A549 (cell line): Measurements from ENCODE around the gene PKP4. TPM values are rescaled to one million over a fixed set of nuclear protein-coding genes. Genes with fewer than 3 reads are reported as not detected.

Experiments used
- ATAC-seq, 2 experiments: fragments of 200-7000 bp in 1 of 2; fragments of >200 bp in 1 of 2; cut with Nextera tagmentation in 1 of 2; cut with Tn5 transposase in 1 of 2; 3 replicates each; pipeline versions ENCODE4 v1.8.0 to v1.9.1; 2018 to 2020; ENCODE audit warnings: mild to moderate bottlenecking in 1 of 2, moderate library complexity in 1 of 2
- CTCF ChIA-PET: fragments of 300-600 bp; sonication (Branson Sonifier 250); formaldehyde crosslinking; extraction: SDS; loops from one replicate; lab custom pipeline; 2021; ENCODE audit warnings: antibody characterized with exemption, inconsistent platforms; lab: Yijun Ruan, JAX
- POLR2A ChIA-PET: fragments of 350-600 bp; formaldehyde crosslinking; extraction: SDS; loops from one replicate; lab custom pipeline; 2021; ENCODE audit warnings: antibody characterized with exemption, inconsistent platforms; lab: Yijun Ruan, JAX
- DNase-seq, 2 experiments: peaks; one replicate each; pipeline versions ENCODE4 v3.0.0 to v3.0.0-alpha.2; 2011 to 2016; ENCODE audit warnings: low read depth in 1 of 2, low spot score in 1 of 2
- FAIRE-seq: peaks from 2 replicates; lab custom pipeline; 2011; peaks lifted over from hg19 to GRCh38; lab: Jason Lieb, UNC
- H3K27ac ChIP-seq, 2 experiments: fragments of >200 bp; sonication (Bioruptor Twin); formaldehyde crosslinking; 3 replicates each; pipeline ENCODE4 v1.5.1; 2016 to 2017
- H3K4me1 ChIP-seq: fragments of >200 bp; sonication (Bioruptor Twin); formaldehyde crosslinking; 3 replicates; pipeline ENCODE4 v1.6.1; 2016
- H3K4me2 ChIP-seq: fragments of >200 bp; sonication (Bioruptor Twin); formaldehyde crosslinking; 3 replicates; pipeline ENCODE4 v1.6.1; 2016
- H3K4me3 ChIP-seq: fragments of >200 bp; sonication (Bioruptor Twin); formaldehyde crosslinking; 3 replicates; pipeline ENCODE4 v1.5.1; 2016
- H3K9me3 ChIP-seq: fragments of >200 bp; sonication (Bioruptor Twin); formaldehyde crosslinking; 3 replicates; pipeline ENCODE4 v1.6.1; 2016
- CBX2 ChIP-seq: fragments of 200-600 bp; sonication (generic); IDR thresholded peaks from 2 replicates; pipeline ENCODE4 v1.6.1; 2016; ENCODE audit warnings: low read depth, mild to moderate bottlenecking, borderline replicate concordance
- CEBPB ChIP-seq, 2 experiments: fragments of >200 bp in 1 of 2; sonication (Bioruptor Twin) in 1 of 2; formaldehyde crosslinking in 1 of 2; IDR thresholded peaks; 2 replicates each; pipeline ENCODE4 v1.6.1; 2012 to 2016
- CHD2 ChIP-seq: fragments of 150-350 bp; IDR thresholded peaks from 2 replicates; pipeline ENCODE4 v1.6.1; 2014; ENCODE audit warnings: low read length; ENCODE audit not compliant: partially characterized antibody
- EHF ChIP-seq: fragments of 250-450 bp; sonication (Bioruptor Pico); IDR thresholded peaks from 2 replicates; pipeline ENCODE4 v1.5.0; 2020; ENCODE audit warnings: mild to moderate bottlenecking
- FOSB ChIP-seq: fragments of 250-450 bp; sonication (Bioruptor Pico); IDR thresholded peaks from 2 replicates; pipeline ENCODE4 v1.5.0; 2020; ENCODE audit warnings: mild to moderate bottlenecking, moderate library complexity
- FOSL2 ChIP-seq, 2 experiments: fragments of 450-650 bp in 1 of 2; fragments of >200 bp in 1 of 2; sonication (Bioruptor Twin) in 1 of 2; formaldehyde crosslinking; IDR thresholded peaks; 2 replicates each; pipeline versions ENCODE4 v1.5.0 to v1.6.1; 2016 to 2020; ENCODE audit warnings: mild to moderate bottlenecking in 1 of 2, moderate library complexity in 1 of 2
- FOXS1 ChIP-seq: fragments of 250-450 bp; sonication (Bioruptor Pico); IDR thresholded peaks from 2 replicates; pipeline ENCODE4 v1.5.0; 2020; ENCODE audit warnings: mild to moderate bottlenecking, moderate library complexity
- HOXA7 ChIP-seq: fragments of 250-450 bp; sonication (Bioruptor Pico); IDR thresholded peaks from 2 replicates; pipeline ENCODE4 v1.5.0; 2020; ENCODE audit warnings: mild to moderate bottlenecking, moderate library complexity
- HOXB13 ChIP-seq: fragments of 250-450 bp; sonication (Bioruptor Pico); IDR thresholded peaks from 2 replicates; pipeline ENCODE4 v1.5.0; 2020; ENCODE audit warnings: low read depth, mild to moderate bottlenecking, moderate library complexity
- JUN ChIP-seq, 2 experiments: fragments of >200 bp; sonication (Bioruptor Twin); formaldehyde crosslinking; IDR thresholded peaks; 2 replicates in 1 of 2; 3 replicates in 1 of 2; pipeline ENCODE4 v1.6.1; 2016 to 2017
- JUNB ChIP-seq: fragments of >200 bp; sonication (Bioruptor Twin); formaldehyde crosslinking; IDR thresholded peaks from 2 replicates; pipeline ENCODE4 v1.6.1; 2016
- KDM1A ChIP-seq: fragments of 200-600 bp; sonication (generic); IDR thresholded peaks from 2 replicates; pipeline ENCODE4 v1.6.1; 2016; ENCODE audit warnings: low read depth, mild to moderate bottlenecking
- MAFK ChIP-seq: fragments of 450-650 bp; IDR thresholded peaks from 2 replicates; pipeline ENCODE4 v1.6.1; 2014; ENCODE audit not compliant: partially characterized antibody
- MYC ChIP-seq: IDR thresholded peaks from 2 replicates; pipeline ENCODE4 v1.6.1; 2012; ENCODE audit warnings: mild to moderate bottlenecking, inconsistent platforms, low read length, improper control_type of control experiment, borderline replicate concordance
- POLR2AphosphoS2 ChIP-seq: conservative IDR thresholded peaks from 2 replicates; pipeline ENCODE4 v1.6.1; 2012; ENCODE audit warnings: low read length, improper control_type of control experiment, inconsistent platforms
- RARB ChIP-seq: fragments of 250-450 bp; sonication (Bioruptor Pico); IDR thresholded peaks from 2 replicates; pipeline ENCODE4 v1.8.0; 2021; ENCODE audit warnings: mild to moderate bottlenecking, moderate library complexity
- RCOR1 ChIP-seq: fragments of 150-350 bp; IDR thresholded peaks from 2 replicates; pipeline ENCODE4 v1.6.1; 2014; ENCODE audit warnings: antibody characterized with exemption, low read length, low read depth
- RFX5 ChIP-seq: fragments of 450-650 bp; IDR thresholded peaks from 2 replicates; pipeline ENCODE4 v1.7.1; 2014; ENCODE audit warnings: antibody characterized with exemption, mild to moderate bottlenecking, moderate library complexity
- SMC3 ChIP-seq: fragments of >200 bp; sonication (Bioruptor Twin); formaldehyde crosslinking; IDR thresholded peaks from 3 replicates; pipeline ENCODE4 v1.6.1; 2018; ENCODE audit warnings: inconsistent platforms
- TFCP2L1 ChIP-seq: fragments of 250-450 bp; sonication (Bioruptor Pico); IDR thresholded peaks from 2 replicates; pipeline ENCODE4 v1.5.0; 2021; ENCODE audit warnings: mild to moderate bottlenecking
- TP53 ChIP-seq: fragments of 250-450 bp; sonication (Bioruptor Pico); IDR thresholded peaks from 2 replicates; pipeline ENCODE4 v1.5.0; 2021; ENCODE audit warnings: mild to moderate bottlenecking, moderate library complexity
- ZNF302 ChIP-seq: fragments of 250-450 bp; sonication (Bioruptor Pico); IDR thresholded peaks from 2 replicates; pipeline ENCODE4 v1.9.0; 2021; ENCODE audit warnings: inconsistent platforms, mild to moderate bottlenecking, moderate library complexity
- WGBS: methylation state at CpG from one replicate; pipeline ENCODE4 v1.1.6; 2017; ENCODE audit errors: missing lambda C conversion rate; 5-methylcytosine and 5-hydroxymethylcytosine counted together
- polyA plus RNA-seq, 4 experiments: library from polyadenylated mRNA; depleted of rRNA in 3 of 4; stranded (reverse); fragments of >200 nt; fragmentation: RNase III in 1 of 4; extraction: RNeasy Plus Mini Kit Qiagen cat#74134 plus additional on column Dnase treatment in 1 of 4; gene quantifications; 2 replicates in 3 of 4; 3 replicates in 1 of 4; pipeline ENCODE4 v1.2.3, GENCODE V29; 2011 to 2017
- TF ChIP-seq, protein P1 (sequence below): IDR thresholded peaks from 2 replicates; pipeline ENCODE4 v1.6.1; 2012; ENCODE audit warnings: low read depth, borderline replicate concordance
- TF ChIP-seq, protein P2 (sequence below): fragments of >200 bp; sonication (Bioruptor Twin); formaldehyde crosslinking; IDR thresholded peaks from 2 replicates; pipeline ENCODE4 v1.6.1; 2016
- TF ChIP-seq, protein P3 (sequence below): fragments of 450-650 bp; IDR thresholded peaks from 2 replicates; pipeline ENCODE4 v1.6.1; 2014; ENCODE audit warnings: antibody characterized with exemption
- TF ChIP-seq, protein P4 (sequence below): fragments of 150-350 bp; IDR thresholded peaks from 2 replicates; pipeline ENCODE4 v1.6.1; 2014; ENCODE audit warnings: low read depth, mild to moderate bottlenecking, low read length
- TF ChIP-seq, protein P5 (sequence below): fragments of 250-450 bp; sonication (Bioruptor Pico); IDR thresholded peaks from 2 replicates; pipeline ENCODE4 v1.5.0; 2020; ENCODE audit warnings: low read depth, mild to moderate bottlenecking, moderate library complexity
- TF ChIP-seq, protein P6 (sequence below): IDR thresholded peaks from 2 replicates; pipeline ENCODE4 v1.6.1; 2012
- TF ChIP-seq, protein P7 (sequence below): IDR thresholded peaks from 2 replicates; pipeline ENCODE4 v1.6.1; 2012

PKP4 gene
- polyA plus RNA-seq, 2 of the 4 experiments (the other 2 are of a cell fraction), result 27.0 to 56.6 TPM

DNA sequence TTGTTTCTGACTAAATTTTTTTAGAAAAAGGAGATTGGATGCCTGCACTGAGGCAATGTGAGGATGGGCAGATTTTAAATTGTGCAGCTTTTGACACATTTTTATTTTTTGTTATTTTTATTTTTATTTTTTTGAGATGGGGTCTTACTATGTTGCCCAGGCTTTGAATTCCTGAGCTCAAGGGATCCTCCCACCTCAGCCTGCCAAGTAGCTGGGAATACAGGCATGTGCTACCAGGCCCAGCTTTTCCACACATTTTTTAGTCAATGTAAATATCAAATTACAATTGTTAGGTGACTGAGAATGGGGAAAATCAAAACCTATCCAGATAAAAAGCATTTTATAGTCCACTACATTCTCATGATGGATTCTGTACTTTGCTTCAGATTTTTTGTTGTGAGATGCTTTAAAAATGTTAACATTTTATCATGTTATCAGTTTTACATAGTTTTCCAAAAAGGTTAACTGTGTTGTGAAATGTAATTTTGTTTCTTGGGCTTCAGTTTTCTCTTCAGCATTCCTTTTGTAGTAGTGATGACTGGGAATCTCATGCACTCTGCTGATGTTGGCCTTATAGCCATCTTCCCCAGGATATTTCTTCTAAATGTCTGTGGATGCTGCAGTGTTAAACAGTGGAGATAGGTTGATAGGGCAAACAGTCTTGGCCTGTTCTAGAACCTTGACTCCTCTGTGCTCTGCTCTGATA is 41.4 kb downstream of the PKP4 start:
- Histone ChIP-seq H3K4me3 (no peak overlapping the region), H3K4me1 (peaks cover 99% of the 10 kb centered on the region), H3K4me2 (peak overlapping the region; percentile 92), H3K27ac (peak overlapping the region; percentile 66 to 79; a peak in 5 of 6 replicates), H3K9me3 (no peaks in the 10 kb centered on the region)
- FAIRE-seq (no peak), ATAC-seq (peak in 1 of 2 experiments; percentile 11; a peak in 3 of 6 replicates), DNase-seq (no peak)
- POLR2A ChIA-PET, result no interaction called here
- TF ChIP-seq FOSB (CRISPR knock-in tag), result no peak
- TF ChIP-seq KDM1A, result no peak
- no peak for TF ChIP-seq FOXS1 (CRISPR knock-in tag)
- TF ChIP-seq, protein P1, sequence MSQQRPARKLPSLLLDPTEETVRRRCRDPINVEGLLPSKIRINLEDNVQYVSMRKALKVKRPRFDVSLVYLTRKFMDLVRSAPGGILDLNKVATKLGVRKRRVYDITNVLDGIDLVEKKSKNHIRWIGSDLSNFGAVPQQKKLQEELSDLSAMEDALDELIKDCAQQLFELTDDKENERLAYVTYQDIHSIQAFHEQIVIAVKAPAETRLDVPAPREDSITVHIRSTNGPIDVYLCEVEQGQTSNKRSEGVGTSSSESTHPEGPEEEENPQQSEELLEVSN, result no peak
- TF ChIP-seq, protein P2, sequence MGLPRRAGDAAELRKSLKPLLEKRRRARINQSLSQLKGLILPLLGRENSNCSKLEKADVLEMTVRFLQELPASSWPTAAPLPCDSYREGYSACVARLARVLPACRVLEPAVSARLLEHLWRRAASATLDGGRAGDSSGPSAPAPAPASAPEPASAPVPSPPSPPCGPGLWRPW, result no peak
- TF ChIP-seq ZNF302 (CRISPR knock-in tag), result no peak
- TF ChIP-seq SMC3, result no peak
- TF ChIP-seq POLR2AphosphoS2, result no peak
- TF ChIP-seq MAFK, result no peak
- TF ChIP-seq HOXA7 (CRISPR knock-in tag), result no peak
- TF ChIP-seq, protein P3, sequence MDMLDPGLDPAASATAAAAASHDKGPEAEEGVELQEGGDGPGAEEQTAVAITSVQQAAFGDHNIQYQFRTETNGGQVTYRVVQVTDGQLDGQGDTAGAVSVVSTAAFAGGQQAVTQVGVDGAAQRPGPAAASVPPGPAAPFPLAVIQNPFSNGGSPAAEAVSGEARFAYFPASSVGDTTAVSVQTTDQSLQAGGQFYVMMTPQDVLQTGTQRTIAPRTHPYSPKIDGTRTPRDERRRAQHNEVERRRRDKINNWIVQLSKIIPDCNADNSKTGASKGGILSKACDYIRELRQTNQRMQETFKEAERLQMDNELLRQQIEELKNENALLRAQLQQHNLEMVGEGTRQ, result no peak
- no peak for TF ChIP-seq CEBPB (IDR thresholded peaks at IDR 0.05)
- no peak for TF ChIP-seq RFX5
- TF ChIP-seq, protein P4, sequence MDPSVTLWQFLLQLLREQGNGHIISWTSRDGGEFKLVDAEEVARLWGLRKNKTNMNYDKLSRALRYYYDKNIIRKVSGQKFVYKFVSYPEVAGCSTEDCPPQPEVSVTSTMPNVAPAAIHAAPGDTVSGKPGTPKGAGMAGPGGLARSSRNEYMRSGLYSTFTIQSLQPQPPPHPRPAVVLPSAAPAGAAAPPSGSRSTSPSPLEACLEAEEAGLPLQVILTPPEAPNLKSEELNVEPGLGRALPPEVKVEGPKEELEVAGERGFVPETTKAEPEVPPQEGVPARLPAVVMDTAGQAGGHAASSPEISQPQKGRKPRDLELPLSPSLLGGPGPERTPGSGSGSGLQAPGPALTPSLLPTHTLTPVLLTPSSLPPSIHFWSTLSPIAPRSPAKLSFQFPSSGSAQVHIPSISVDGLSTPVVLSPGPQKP, result no peak
- TF ChIP-seq RCOR1, result no peak
- CTCF ChIA-PET, result interaction anchor here (1.3 kb wide), 1 partner anchor 41 kb away, joined by 5 read pairs; the partner anchor contains the start of genes CCDC148 and PKP4

DNA sequence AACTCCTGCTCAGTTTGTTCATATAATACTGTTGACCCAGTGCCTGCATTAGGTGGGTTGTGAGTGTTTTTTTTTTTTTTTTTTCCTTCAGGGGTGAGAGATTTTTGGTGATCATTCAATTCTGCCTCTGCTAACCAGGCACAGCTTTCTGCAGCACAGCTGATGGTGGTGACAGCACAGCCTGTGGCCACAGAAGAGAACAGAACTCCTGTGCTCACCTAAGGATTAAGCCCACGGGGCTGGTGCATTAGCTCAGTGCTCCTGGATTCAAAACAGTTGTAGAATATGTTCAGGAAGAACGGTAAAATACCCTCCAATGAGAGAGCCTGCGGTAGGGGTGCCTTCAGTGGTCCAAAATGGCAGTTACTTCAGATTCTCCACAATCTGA is 42.0 kb downstream of the PKP4 start:
- ChIA-PET CTCF (no interaction called here), POLR2A (no interaction called here)
- Histone ChIP-seq H3K4me1 (peaks cover 100% of the 10 kb centered on the region), H3K9me3 (no peaks in the 10 kb centered on the region), H3K4me2 (peak overlapping the region; percentile 92; the same call in 2 of the 3 replicates), H3K27ac (peak overlapping the region in 1 of 2 experiments; percentile 79; a peak in 3 of 6 replicates), H3K4me3 (no peak overlapping the region)
- no peak for DNase-seq
- FAIRE-seq, result no peak
- peak; percentile 30 to 54; a peak in 2 of 6 replicates for ATAC-seq
- WGBS, result 77% methylated on average over 3 of the region's 3 CpGs
- TF ChIP-seq, protein P5, sequence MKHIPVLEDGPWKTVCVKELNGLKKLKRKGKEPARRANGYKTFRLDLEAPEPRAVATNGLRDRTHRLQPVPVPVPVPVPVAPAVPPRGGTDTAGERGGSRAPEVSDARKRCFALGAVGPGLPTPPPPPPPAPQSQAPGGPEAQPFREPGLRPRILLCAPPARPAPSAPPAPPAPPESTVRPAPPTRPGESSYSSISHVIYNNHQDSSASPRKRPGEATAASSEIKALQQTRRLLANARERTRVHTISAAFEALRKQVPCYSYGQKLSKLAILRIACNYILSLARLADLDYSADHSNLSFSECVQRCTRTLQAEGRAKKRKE (CRISPR knock-in tag), result no peak
- TF ChIP-seq, protein P6, sequence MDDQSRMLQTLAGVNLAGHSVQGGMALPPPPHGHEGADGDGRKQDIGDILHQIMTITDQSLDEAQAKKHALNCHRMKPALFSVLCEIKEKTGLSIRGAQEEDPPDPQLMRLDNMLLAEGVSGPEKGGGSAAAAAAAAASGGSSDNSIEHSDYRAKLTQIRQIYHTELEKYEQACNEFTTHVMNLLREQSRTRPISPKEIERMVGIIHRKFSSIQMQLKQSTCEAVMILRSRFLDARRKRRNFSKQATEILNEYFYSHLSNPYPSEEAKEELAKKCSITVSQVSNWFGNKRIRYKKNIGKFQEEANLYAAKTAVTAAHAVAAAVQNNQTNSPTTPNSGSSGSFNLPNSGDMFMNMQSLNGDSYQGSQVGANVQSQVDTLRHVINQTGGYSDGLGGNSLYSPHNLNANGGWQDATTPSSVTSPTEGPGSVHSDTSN, result no peak
- TF ChIP-seq CEBPB (IDR thresholded peaks at IDR 0.05) (no peak), EHF (CRISPR knock-in tag) (no peak), CBX2 (no peak), TFCP2L1 (CRISPR knock-in tag) (no peak), CHD2 (no peak), TP53 (CRISPR knock-in tag) (no peak), JUNB (no peak), RARB (no peak), JUN (IDR thresholded peaks at IDR 0.05) (no peak), FOSB (CRISPR knock-in tag) (no peak), FOSL2 (IDR thresholded peaks at IDR 0.05) (no peak), FOSL2 (CRISPR knock-in tag; IDR thresholded peaks at IDR 0.05) (no peak), HOXB13 (CRISPR knock-in tag) (no peak), MYC (no peak)
- TF ChIP-seq, protein P2, result no peak
- TF ChIP-seq, protein P3, result no peak
- TF ChIP-seq, protein P7, sequence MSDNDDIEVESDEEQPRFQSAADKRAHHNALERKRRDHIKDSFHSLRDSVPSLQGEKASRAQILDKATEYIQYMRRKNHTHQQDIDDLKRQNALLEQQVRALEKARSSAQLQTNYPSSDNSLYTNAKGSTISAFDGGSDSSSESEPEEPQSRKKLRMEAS, result no peak
